ELR (cell line): ENCODE measurements around the gene RAB43.
"Not testable (repeated sequence)": the region's sequence is repeated elsewhere in the genome, so short reads cannot be mapped to it uniquely, and the experiment has no call there.

Experiments
- DNase-seq: peaks from one replicate; pipeline ENCODE4 v3.0.0-alpha.2; 2015; ENCODE audit warnings: low read depth

The RAB43 gene

GRCh38 chr3:129095285-129095684 lies 26.3 kb downstream of the RAB43 start:
- DNase-seq = no peak

- DNase-seq = not testable (repeated sequence)
Observed at GRCh38 chr3:129088312-129088711, 33.3 kb downstream of the RAB43 start.

DNA sequence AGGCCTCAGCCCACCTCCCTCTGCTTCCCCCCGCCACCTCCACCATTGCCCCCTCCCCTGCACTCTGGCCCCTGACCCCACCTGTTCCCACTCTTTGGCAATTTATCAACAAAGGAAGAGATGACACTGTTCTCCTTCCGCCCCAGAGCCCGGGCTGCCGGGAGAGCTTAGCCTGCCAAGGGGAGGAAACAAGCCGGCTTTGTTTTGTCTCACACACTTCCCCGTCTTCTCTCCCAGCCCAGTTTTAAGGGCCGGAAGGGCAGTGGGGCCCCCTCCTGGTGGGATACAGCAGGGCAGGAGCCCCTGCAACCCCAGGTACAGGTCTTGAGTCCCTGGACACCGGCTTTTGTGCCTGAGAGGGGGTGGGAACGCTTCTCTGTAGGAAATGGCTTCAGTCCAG lies 33.7 kb downstream of the RAB43 start:
- DNase-seq = peak; percentile 27

- DNase-seq = no peak
Observed at GRCh38 chr3:129087138-129087702, 34.4 kb downstream of the RAB43 start.

DNA sequence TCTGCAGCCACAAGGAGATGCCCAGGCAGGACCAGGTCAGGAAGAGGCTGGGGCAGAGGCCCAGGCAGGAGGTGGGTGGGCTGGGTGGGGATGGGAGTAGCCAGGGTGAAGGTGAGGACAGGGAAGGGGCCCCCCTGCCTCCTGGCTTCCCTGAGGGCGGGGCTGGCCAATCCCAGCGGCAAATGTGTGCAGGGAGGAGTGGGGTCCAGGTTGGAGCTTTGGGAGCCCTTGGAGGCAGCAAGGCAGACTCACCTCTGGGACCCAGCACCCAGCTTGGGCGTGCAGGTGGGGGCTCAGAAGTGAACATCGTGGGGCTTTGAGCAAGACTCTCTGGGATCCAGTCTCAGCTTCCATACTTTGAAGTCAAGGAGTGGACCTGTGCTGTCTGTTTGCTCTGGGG lies 35.8 kb downstream of the RAB43 start:
- DNase-seq = no peak

DNA sequence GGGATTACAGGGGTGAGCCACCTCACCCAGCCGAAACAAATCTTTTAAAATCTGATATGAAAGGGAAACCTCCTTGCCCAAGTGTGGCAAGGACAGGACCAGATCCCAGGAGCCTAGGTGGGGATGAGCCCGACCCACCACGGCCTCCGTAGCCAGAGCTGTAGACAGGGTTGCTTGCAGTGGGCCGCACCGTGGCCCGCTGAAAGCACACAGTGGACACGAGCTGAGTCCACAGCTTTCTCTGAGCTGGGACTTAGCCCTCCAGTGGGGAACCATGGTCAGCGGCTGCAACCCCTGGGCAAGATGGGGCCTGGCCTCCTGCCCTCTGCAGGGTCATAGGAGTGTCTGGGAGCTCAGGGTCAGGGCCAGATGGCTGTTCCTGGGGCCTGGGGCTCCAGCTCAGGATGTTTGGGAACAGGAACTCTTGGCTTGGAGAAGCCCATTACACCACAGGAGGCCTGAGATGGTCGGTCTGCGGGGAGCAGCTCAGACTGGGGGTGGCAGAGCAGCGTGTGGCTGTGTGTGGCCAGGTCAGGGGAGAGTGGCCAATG lies 36.4 kb downstream of the RAB43 start:
- DNase-seq = no peak

GRCh38 chr3:129084501-129084900 lies 37.1 kb downstream of the RAB43 start:
- DNase-seq = no peak

DNA sequence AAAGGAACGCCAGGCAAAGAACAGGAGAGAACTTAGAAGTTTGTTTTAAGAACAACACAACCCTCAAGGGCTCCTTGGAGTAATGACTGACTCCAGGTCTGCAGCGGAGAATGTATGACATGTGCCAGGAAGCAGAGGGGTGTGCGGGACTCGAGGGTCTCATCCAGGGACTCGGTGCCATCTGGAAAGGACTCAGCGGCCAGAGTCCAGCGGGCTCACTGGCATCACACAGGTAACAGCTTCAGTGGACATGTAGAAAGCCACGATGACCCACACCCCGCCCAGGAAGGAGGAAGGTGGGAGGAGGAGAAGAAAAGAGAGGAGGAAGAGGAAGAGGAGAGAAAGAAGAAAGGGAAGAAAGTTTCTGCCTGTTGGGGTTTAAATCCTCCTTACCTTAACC lies 39.6 kb downstream of the RAB43 start:
- no peak for DNase-seq

GRCh38 chr3:129081503-129081902 lies 40.1 kb downstream of the RAB43 start:
- no peak for DNase-seq

GRCh38 chr3:129078510-129078909 lies 43.1 kb downstream of the RAB43 start:
- no peak for DNase-seq

DNA sequence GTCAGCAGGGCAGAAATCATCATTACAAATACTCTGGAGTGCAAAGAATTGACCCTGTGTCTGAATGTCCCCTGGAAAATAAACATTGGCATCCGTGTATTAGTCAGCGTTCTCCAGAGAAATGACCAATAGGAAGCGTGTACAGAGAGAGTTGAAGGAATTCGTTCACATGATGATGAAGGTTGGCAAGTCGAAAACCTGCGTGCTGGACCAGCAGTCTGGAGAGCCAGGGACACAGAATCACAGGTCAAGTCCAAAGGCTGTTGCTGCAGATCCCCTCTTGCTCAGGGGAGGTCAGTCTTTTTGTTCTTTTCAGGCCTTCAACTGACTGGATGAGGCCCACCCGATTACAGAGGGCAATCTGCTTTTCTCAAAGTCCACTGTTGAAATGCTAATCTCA lies 44.4 kb downstream of the RAB43 start:
- DNase-seq = peak; percentile 58

- DNase-seq = no peak
Observed at GRCh38 chr3:129070086-129070885, 51.3 kb downstream of the RAB43 start.

GRCh38 chr3:129069313-129070085 lies 52.1 kb downstream of the RAB43 start:
- not testable (repeated sequence) for DNase-seq

GRCh38 chr3:129068291-129068886 lies 53.2 kb downstream of the RAB43 start:
- no peak for DNase-seq

- not testable (repeated sequence) for DNase-seq
Observed at GRCh38 chr3:129067719-129068118, 53.9 kb downstream of the RAB43 start.

GRCh38 chr3:129065720-129066073 lies 55.9 kb downstream of the RAB43 start:
- no peak for DNase-seq

- DNase-seq = no peak
Observed at GRCh38 chr3:129065016-129065719, 56.4 kb downstream of the RAB43 start.

- DNase-seq = no peak
Observed at GRCh38 chr3:129063841-129064482, 57.6 kb downstream of the RAB43 start.

DNA sequence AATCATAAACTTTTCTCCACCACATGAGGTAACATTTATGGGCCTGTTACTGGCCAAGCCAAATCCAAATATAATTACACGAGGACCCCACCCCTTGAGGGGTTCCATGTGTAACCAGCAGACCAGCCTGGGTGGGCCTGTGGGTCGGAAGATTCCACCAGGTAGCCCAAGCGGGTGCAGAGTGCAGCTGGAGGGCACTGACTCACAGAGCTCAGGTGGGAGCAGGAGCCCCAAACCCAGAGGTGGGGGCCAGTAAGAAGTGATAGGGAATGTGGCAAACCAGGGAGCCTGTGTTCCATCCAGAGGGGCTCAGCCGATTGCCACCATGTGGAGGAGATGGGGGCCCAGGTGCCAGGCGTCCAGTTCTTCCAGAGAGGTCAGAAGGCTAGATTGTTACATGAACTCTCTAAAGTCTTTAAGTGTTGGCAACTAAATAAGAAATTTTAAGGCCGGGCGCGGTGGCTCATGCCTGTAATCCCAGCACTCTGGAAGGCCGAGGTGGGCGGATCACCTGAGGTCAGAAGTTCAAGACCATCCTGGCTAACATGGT lies 58.4 kb downstream of the RAB43 start:
- no peak for DNase-seq

DNA sequence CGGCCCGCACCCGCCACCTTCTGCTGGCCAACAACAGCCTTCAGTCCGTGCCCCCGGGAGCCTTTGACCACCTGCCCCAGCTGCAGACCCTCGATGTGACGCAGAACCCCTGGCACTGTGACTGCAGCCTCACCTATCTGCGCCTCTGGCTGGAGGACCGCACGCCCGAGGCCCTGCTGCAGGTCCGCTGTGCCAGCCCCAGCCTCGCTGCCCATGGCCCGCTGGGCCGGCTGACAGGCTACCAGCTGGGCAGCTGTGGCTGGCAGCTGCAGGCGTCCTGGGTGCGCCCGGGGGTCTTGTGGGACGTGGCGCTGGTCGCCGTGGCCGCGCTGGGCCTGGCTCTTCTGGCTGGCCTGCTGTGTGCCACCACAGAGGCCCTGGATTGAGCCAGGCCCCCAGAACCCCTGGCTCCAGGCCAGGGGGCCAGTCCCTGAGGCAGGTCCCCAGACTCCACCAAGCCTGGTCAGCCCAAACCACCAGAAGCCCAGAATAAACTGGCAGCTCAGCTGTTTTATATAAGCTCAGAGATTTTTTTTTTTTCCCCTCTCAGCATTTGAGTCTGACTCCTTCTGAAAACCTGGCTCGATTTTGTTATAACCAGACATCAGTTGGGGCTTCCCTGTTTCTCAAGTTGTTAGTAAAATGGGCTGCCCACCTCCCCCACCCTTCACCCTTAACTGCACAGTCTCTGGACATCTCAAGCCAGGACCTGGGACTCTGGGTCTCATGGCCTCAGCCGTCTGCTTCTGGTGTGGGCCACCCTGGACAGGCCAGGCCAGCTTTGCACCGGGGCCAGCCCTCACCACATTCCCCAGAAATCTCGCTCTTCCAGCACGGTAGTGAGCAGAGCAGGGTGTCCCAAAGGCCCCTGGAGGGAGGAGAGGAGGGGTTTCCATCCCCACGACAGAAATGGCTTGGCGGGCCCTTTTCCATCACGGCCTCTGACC lies 59.4 kb downstream of the RAB43 start:
- no peak for DNase-seq
